IMR-90 (cell line): Measurements from ENCODE around the gene C1orf167. TPM values are rescaled to one million over a fixed set of nuclear protein-coding genes. Genes with fewer than 3 reads are reported as not detected.

ENCODE experiments used
- ATAC-seq: fragments of 200-7000 bp; cut with Tn5 transposase; 2 replicates; pipeline ENCODE4 v1.9.1; 2020; ENCODE audit warnings: low read depth, mild to moderate bottlenecking, moderate library complexity
- BruUV-seq: library from RNA; stranded (reverse); fragments of 400-500 nt; replicated peaks from 2 replicates; lab custom pipeline; 2021; lab: Mats Ljungman, UMichigan
- CTCF ChIA-PET: fragments of 300-600 bp; formaldehyde crosslinking; extraction: SDS; loops from one replicate; lab custom pipeline; 2021; ENCODE audit warnings: antibody characterized with exemption; lab: Yijun Ruan, JAX
- POLR2A ChIA-PET: fragments of 300-600 bp; sonication (Branson Sonifier 250); formaldehyde crosslinking; loops from one replicate; lab custom pipeline; 2022; ENCODE audit warnings: antibody characterized with exemption; ENCODE audit not compliant: unreplicated experiment; lab: Charles Lee
- DNase-seq: peaks from one replicate; pipeline ENCODE4 v3.0.0; 2013
- H2AFZ ChIP-seq: replicated peaks from 2 replicates; pipeline ENCODE3; 2013; ENCODE audit warnings: low read length, mild to moderate bottlenecking; ENCODE audit not compliant: poor library complexity
- H2AK5ac ChIP-seq: 2 replicates; pipeline ENCODE4 v1.6.1; 2013; ENCODE audit warnings: low read depth, low read length, inconsistent platforms
- H2AK9ac ChIP-seq: replicated peaks from 2 replicates; pipeline ENCODE3; 2013; ENCODE audit warnings: mild to moderate bottlenecking, low read depth, low read length, moderate library complexity; ENCODE audit not compliant: poor library complexity
- H2BK120ac ChIP-seq: 2 replicates; pipeline ENCODE4 v1.6.1; 2013; ENCODE audit warnings: low read depth, low read length, inconsistent platforms
- H2BK15ac ChIP-seq: 3 replicates; pipeline ENCODE4 v1.6.1; 2013; ENCODE audit warnings: low read depth, low read length, inconsistent platforms
- H2BK20ac ChIP-seq: 2 replicates; pipeline ENCODE4 v1.6.1; 2013; ENCODE audit warnings: low read depth, mild to moderate bottlenecking, inconsistent platforms, low read length, moderate library complexity
- H2BK5ac ChIP-seq: 2 replicates; pipeline ENCODE4 v1.6.1; 2013; ENCODE audit warnings: mild to moderate bottlenecking, low read depth, low read length, inconsistent platforms; ENCODE audit not compliant: poor library complexity, severe bottlenecking
- H3K14ac ChIP-seq: replicated peaks from 2 replicates; pipeline ENCODE4 v1.6.1; 2013; ENCODE audit warnings: low read depth, low read length, inconsistent platforms
- H3K18ac ChIP-seq: 2 replicates; pipeline ENCODE4 v1.6.1; 2013; ENCODE audit warnings: low read depth, low read length, control low read depth
- H3K23ac ChIP-seq: 2 replicates; pipeline ENCODE4 v1.6.1; 2013; ENCODE audit warnings: low read depth, low read length, inconsistent platforms
- H3K27ac ChIP-seq: 2 replicates; pipeline ENCODE4 v1.5.1; 2013; ENCODE audit warnings: mild to moderate bottlenecking, control low read depth, low read length; ENCODE audit not compliant: insufficient read depth
- H3K27me3 ChIP-seq: 2 replicates; pipeline ENCODE4 v1.6.1; 2013; ENCODE audit warnings: low read length; ENCODE audit not compliant: control insufficient read depth, insufficient read depth
- H3K36me3 ChIP-seq: 2 replicates; pipeline ENCODE4 v1.6.1; 2013; ENCODE audit warnings: low read length, mixed read lengths; ENCODE audit not compliant: control insufficient read depth, insufficient read depth
- H3K4ac ChIP-seq: 2 replicates; pipeline ENCODE4 v1.6.1; 2013; ENCODE audit warnings: low read depth, low read length, inconsistent platforms
- H3K4me1 ChIP-seq: 2 replicates; pipeline ENCODE4 v1.6.1; 2013; ENCODE audit warnings: low read length, mixed read lengths; ENCODE audit not compliant: control insufficient read depth, insufficient read depth
- H3K4me2 ChIP-seq: 2 replicates; pipeline ENCODE4 v1.6.1; 2013; ENCODE audit warnings: low read depth, mild to moderate bottlenecking, control low read depth, low read length, moderate library complexity
- H3K4me3 ChIP-seq: 2 replicates; pipeline ENCODE4 v1.5.1; 2013; ENCODE audit warnings: low read depth, mild to moderate bottlenecking, control low read depth, low read length, moderate library complexity; ENCODE audit not compliant: insufficient read depth
- H3K56ac ChIP-seq: 2 replicates; pipeline ENCODE4 v1.6.1; 2013; ENCODE audit warnings: low read length, inconsistent platforms; ENCODE audit not compliant: insufficient read depth; ENCODE audit errors: extremely low read depth
- H3K79me1 ChIP-seq, 2 experiments: 2 replicates each; pipeline ENCODE4 v1.6.1; 2013; ENCODE audit warnings: low read length in 2 of 2, inconsistent platforms in 1 of 2, low read depth in 1 of 2
- H3K9ac ChIP-seq: 2 replicates; pipeline ENCODE4 v1.6.1; 2013; ENCODE audit warnings: low read depth, low read length, control low read depth
- H3K9me1 ChIP-seq: 2 replicates; pipeline ENCODE4 v1.6.1; 2013; ENCODE audit warnings: low read length, inconsistent platforms; ENCODE audit not compliant: insufficient read depth
- H3K9me3 ChIP-seq: 2 replicates; pipeline ENCODE4 v1.6.1; 2013; ENCODE audit warnings: low read length; ENCODE audit not compliant: control insufficient read depth, insufficient read depth
- H4K20me1 ChIP-seq: 2 replicates; pipeline ENCODE4 v1.6.1; 2013; ENCODE audit warnings: low read length, inconsistent platforms; ENCODE audit not compliant: insufficient read depth
- H4K5ac ChIP-seq: 2 replicates; pipeline ENCODE4 v1.6.1; 2013; ENCODE audit warnings: mild to moderate bottlenecking, low read depth, low read length, control low read depth
- H4K8ac ChIP-seq, 2 experiments: 2 replicates each; pipeline ENCODE4 v1.6.1; 2013; ENCODE audit warnings: low read depth in 2 of 2, low read length in 2 of 2, control low read depth in 1 of 2, inconsistent platforms in 1 of 2
- H4K91ac ChIP-seq: 2 replicates; pipeline ENCODE4 v1.6.1; 2013; ENCODE audit warnings: low read depth, low read length, inconsistent platforms; ENCODE audit not compliant: insufficient read depth
- BHLHE40 ChIP-seq: fragments of 150-350 bp; IDR thresholded peaks from 2 replicates; pipeline ENCODE4 v1.6.1; 2016; ENCODE audit warnings: mild to moderate bottlenecking, low read depth, low read length
- CEBPB ChIP-seq: IDR thresholded peaks from 2 replicates; pipeline ENCODE4 v1.6.1; 2012; ENCODE audit warnings: low read depth, low read length, improper control_type of control experiment
- CHD1 ChIP-seq: IDR thresholded peaks from 2 replicates; pipeline ENCODE4 v1.6.1; 2012; ENCODE audit warnings: low read depth, low read length, improper control_type of control experiment
- FOS ChIP-seq: fragments of 150-350 bp; IDR thresholded peaks from 2 replicates; pipeline ENCODE4 v1.6.1; 2016; ENCODE audit warnings: low read depth, low read length
- MAZ ChIP-seq: IDR thresholded peaks from 2 replicates; pipeline ENCODE4 v1.6.1; 2012; ENCODE audit warnings: low read depth, mild to moderate bottlenecking, low read length, improper control_type of control experiment, moderate library complexity, borderline replicate concordance
- MXI1 ChIP-seq: IDR thresholded peaks from 2 replicates; pipeline ENCODE4 v1.6.1; 2012; ENCODE audit warnings: low read depth, mild to moderate bottlenecking, low read length, moderate library complexity, borderline replicate concordance
- NFE2L2 ChIP-seq: fragments of 150-350 bp; IDR thresholded peaks from 2 replicates; pipeline ENCODE4 v1.6.1; 2016; ENCODE audit warnings: low read depth, mild to moderate bottlenecking, low read length
- POLR2A ChIP-seq: IDR thresholded peaks from 2 replicates; pipeline ENCODE4 v1.6.1; 2012; ENCODE audit warnings: mild to moderate bottlenecking, low read depth, low read length
- RAD21 ChIP-seq: IDR thresholded peaks from 2 replicates; pipeline ENCODE4 v1.6.1; 2012; ENCODE audit warnings: low read length, improper control_type of control experiment
- RCOR1 ChIP-seq: IDR thresholded peaks from 2 replicates; pipeline ENCODE4 v1.6.1; 2012; ENCODE audit warnings: mild to moderate bottlenecking, low read length, improper control_type of control experiment; ENCODE audit not compliant: insufficient replicate concordance
- RFX5 ChIP-seq: IDR thresholded peaks from 2 replicates; pipeline ENCODE4 v1.8.0; 2012; ENCODE audit warnings: low read depth, mild to moderate bottlenecking, low read length, moderate library complexity
- WGBS, 2 experiments: methylation state at CpG; one replicate each; pipeline versions ENCODE4 v1.1.5 to v1.1.7; 2013; ENCODE audit warnings: missing lambda C conversion rate in 2 of 2; ENCODE audit not compliant: insufficient read length in 1 of 2; ENCODE audit errors: extremely low coverage in 2 of 2; 5-methylcytosine and 5-hydroxymethylcytosine counted together
- dilution Hi-C: fragments of 300-500 bp; cut with HindIII; formaldehyde crosslinking; loops from one replicate; pipeline ENCODE4 v1.14.3; 2018; ENCODE audit warnings: low sequenced_read_pairs; ENCODE audit not compliant: unreplicated experiment
- in situ Hi-C: fragments of 300-500 bp; cut with MboI; formaldehyde crosslinking; loops from 3 replicates; pipeline ENCODE4 v1.14.3; 2019; ENCODE audit warnings: low sequenced_read_pairs, inconsistent platforms, mixed read lengths
- intact Hi-C: fragments of 100-400 bp; cut with micrococcal nuclease; formaldehyde crosslinking; loops from 2 replicates; pipeline ENCODE4 v1.10.0; 2022
- polyA plus RNA-seq, 3 experiments: library from polyadenylated mRNA; depleted of rRNA; stranded (reverse); fragments of >200 nt; gene quantifications; 2 replicates each; pipeline ENCODE4 v1.2.3, GENCODE V29; 2012; ENCODE audit warnings: low replicate concordance in 1 of 3
- total RNA-seq: library from RNA; depleted of rRNA; stranded (reverse); fragments of >200 nt; gene quantifications from 2 replicates; pipeline ENCODE4 v1.2.3, GENCODE V29; 2012
- TF ChIP-seq, protein P1 (sequence below): fragments of 150-350 bp; IDR thresholded peaks from 2 replicates; pipeline ENCODE4 v1.6.1; 2016; ENCODE audit warnings: low read depth, mild to moderate bottlenecking, low read length, moderate library complexity, borderline replicate concordance
- TF ChIP-seq, protein P2 (sequence below): fragments of 150-350 bp; IDR thresholded peaks from 2 replicates; pipeline ENCODE4 v1.6.1; 2017; ENCODE audit warnings: mild to moderate bottlenecking, antibody characterized with exemption, low read length, low read depth
- TF ChIP-seq, protein P3 (sequence below): conservative IDR thresholded peaks from 2 replicates; pipeline ENCODE4 v1.5.1; 2012; ENCODE audit warnings: mild to moderate bottlenecking, low read depth, low read length, improper control_type of control experiment

C1orf167 gene
- total and polyA plus RNA-seq, 2 of the 4 experiments (the other 2 are of a cell fraction): under 0.01 to 0.15 TPM

DNA sequence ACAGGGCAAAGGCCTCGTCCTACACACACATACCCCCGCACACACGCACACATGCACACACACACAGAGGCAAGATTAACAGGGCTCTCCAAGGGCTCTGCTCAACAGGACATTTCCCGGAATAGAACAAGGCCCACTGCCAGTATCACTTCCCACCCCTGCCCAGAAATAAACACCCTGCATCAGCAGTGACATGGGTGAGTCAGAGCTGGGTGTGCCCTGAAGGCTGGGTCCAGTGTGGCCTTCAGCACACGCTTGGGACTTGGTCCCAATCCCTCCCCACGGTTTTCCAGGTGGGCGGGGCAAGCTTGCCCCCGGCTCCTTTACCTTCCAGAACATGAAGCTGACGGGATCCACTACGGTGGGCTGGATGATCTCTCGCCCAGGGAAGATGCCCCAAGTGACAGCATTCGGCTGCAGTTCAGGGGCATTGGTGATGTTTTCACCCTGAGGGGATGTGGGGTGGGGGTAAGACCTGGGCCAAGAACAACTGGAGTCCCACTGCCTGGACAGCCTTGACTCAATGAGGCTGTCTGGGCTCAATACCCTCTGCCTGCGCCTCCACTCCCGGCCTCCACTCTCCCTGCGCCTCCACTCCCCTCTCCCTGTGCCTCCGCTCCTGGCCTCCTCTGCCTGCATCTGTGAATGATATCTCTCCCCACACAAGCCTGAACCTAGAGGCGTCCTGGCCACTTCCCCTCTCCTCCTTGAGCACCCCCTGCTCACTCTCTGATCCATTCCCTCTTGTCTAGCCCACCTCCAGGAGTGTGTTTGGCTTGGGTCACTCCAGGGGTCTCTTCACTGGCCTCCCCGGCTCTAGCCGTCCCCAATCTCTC is 29.1 kb downstream of the C1orf167 start:
- Histone ChIP-seq H2BK120ac (peak overlapping the region; percentile 95), H3K79me1 (peaks cover 0 to 17% of the 10 kb centered on the region in 2 experiments; a peak in 2 of 4 replicates), H3K27me3 (no peaks in the 10 kb centered on the region), H3K14ac (peak overlapping the region; percentile 82), H3K4me2 (peak overlapping the region; percentile 60), H2BK20ac (peak overlapping the region; percentile 91), H3K9me3 (no peaks in the 10 kb centered on the region), H4K91ac (peak overlapping the region; percentile 90), H2AK5ac (peak overlapping the region; percentile 94), H2BK5ac (peak overlapping the region; percentile 86), H3K9me1 (peaks cover 37% of the 10 kb centered on the region), H3K36me3 (peaks cover 44% of the 10 kb centered on the region), H3K27ac (peak overlapping the region; percentile 90), H2BK15ac (peak overlapping the region; percentile 91), H4K5ac (peak overlapping the region; percentile 69), H3K18ac (peak overlapping the region; percentile 77), H3K9ac (no peak overlapping the region), H3K23ac (peak overlapping the region; percentile 82), H2AK9ac (peak overlapping the region; percentile 99), H3K56ac (peak overlapping the region; percentile 40; the same call in 1 of the 2 replicates), H2AFZ (peak overlapping the region; percentile 60), H3K4me3 (no peak overlapping the region), H4K20me1 (no peaks in the 10 kb centered on the region), H3K4me1 (peaks cover 36% of the 10 kb centered on the region), H4K8ac (peak overlapping the region; percentile 64 to 92), H3K4ac (peak overlapping the region; percentile 96)
- ATAC-seq: peak; percentile 85
- ChIA-PET POLR2A (no interaction called here), CTCF (interaction anchor here (0.6 kb wide), 1 partner anchor 17 kb away, joined by 5 read pairs; no protein-coding TSS in a partner anchor)
- dilution Hi-C loops (no loop called here), intact Hi-C loops (no loop called here), in situ Hi-C loops (no loop called here)
- 82% methylated on average over 7 of the region's 19 CpGs; no CpG with 5 or more reads in 1 of the 2 experiments for WGBS, 2 experiments
- no TSS peak for BruUV-seq
- peak; percentile 95 for DNase-seq
- TF ChIP-seq BHLHE40 (peak; percentile 68), RFX5 (no peak), FOS (peak; percentile 95), MAZ (peak; percentile 32; the same call in 1 of the 2 replicates), RCOR1 (no peak), POLR2A (0 out of 2 replicates have a peak, but pooled peaks have one; percentile 11), NFE2L2 (no peak), CEBPB (no peak), CHD1 (no peak), RAD21 (no peak), MXI1 (no peak)
- TF ChIP-seq, protein P1, sequence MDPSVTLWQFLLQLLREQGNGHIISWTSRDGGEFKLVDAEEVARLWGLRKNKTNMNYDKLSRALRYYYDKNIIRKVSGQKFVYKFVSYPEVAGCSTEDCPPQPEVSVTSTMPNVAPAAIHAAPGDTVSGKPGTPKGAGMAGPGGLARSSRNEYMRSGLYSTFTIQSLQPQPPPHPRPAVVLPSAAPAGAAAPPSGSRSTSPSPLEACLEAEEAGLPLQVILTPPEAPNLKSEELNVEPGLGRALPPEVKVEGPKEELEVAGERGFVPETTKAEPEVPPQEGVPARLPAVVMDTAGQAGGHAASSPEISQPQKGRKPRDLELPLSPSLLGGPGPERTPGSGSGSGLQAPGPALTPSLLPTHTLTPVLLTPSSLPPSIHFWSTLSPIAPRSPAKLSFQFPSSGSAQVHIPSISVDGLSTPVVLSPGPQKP: no peak
- TF ChIP-seq, protein P2, sequence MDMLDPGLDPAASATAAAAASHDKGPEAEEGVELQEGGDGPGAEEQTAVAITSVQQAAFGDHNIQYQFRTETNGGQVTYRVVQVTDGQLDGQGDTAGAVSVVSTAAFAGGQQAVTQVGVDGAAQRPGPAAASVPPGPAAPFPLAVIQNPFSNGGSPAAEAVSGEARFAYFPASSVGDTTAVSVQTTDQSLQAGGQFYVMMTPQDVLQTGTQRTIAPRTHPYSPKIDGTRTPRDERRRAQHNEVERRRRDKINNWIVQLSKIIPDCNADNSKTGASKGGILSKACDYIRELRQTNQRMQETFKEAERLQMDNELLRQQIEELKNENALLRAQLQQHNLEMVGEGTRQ: no peak
- TF ChIP-seq, protein P3, sequence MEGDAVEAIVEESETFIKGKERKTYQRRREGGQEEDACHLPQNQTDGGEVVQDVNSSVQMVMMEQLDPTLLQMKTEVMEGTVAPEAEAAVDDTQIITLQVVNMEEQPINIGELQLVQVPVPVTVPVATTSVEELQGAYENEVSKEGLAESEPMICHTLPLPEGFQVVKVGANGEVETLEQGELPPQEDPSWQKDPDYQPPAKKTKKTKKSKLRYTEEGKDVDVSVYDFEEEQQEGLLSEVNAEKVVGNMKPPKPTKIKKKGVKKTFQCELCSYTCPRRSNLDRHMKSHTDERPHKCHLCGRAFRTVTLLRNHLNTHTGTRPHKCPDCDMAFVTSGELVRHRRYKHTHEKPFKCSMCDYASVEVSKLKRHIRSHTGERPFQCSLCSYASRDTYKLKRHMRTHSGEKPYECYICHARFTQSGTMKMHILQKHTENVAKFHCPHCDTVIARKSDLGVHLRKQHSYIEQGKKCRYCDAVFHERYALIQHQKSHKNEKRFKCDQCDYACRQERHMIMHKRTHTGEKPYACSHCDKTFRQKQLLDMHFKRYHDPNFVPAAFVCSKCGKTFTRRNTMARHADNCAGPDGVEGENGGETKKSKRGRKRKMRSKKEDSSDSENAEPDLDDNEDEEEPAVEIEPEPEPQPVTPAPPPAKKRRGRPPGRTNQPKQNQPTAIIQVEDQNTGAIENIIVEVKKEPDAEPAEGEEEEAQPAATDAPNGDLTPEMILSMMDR: no peak
